Urinary bladder (tissue), 4 donors: ENCODE results near the gene LEFTY1. TPM values are rescaled to one million over a fixed set of nuclear protein-coding genes. Genes with fewer than 3 reads are reported as not detected.

Experiments
- DNase-seq: peaks from one replicate; pipeline ENCODE4 v3.0.0-alpha.2; 2015; ENCODE audit errors: extremely low spot score
- H3K27ac ChIP-seq: one replicate; pipeline ENCODE4 v1.5.1; 2013; ENCODE audit warnings: low read depth, mild to moderate bottlenecking, moderate library complexity
- H3K36me3 ChIP-seq: one replicate; pipeline ENCODE4 v1.6.1; 2013; ENCODE audit warnings: mild to moderate bottlenecking, moderate library complexity; ENCODE audit not compliant: insufficient read depth
- H3K4me1 ChIP-seq: one replicate; pipeline ENCODE4 v1.6.1; 2013; ENCODE audit warnings: mild to moderate bottlenecking, moderate library complexity; ENCODE audit not compliant: insufficient read depth
- H3K4me3 ChIP-seq: one replicate; pipeline ENCODE4 v1.5.1; 2013; ENCODE audit warnings: low read depth, low read length
- WGBS: extraction: QIAGEN DNeasy Blood & Tissue Kit; methylation state at CpG from one replicate; pipeline ENCODE4 v1.1.7; 2013; 5-methylcytosine and 5-hydroxymethylcytosine counted together
- polyA plus RNA-seq: library from polyadenylated mRNA; stranded (reverse); fragments of 200-250 nt; gene quantifications from one replicate; pipeline ENCODE4 v1.2.3, GENCODE V29; 2013
- total RNA-seq: library from RNA; depleted of rRNA; stranded (reverse); fragments of >200 nt; gene quantifications from one replicate; pipeline ENCODE4 v1.2.3, GENCODE V29; 2014
- donor health status: healthy with polysubstance abuse.
- donor health status: healthy.

Gene LEFTY1
- total and polyA plus RNA-seq, 2 donors: 0.35 to 0.79 TPM

GRCh38 chr1:225866061-225866837, 22.7 kb downstream of the LEFTY1 start:
- no peak for DNase-seq
- 72% methylated on average over 8 of the region's 8 CpGs for WGBS
- H3K27ac ChIP-seq: no peak overlapping the region
- H3K36me3 ChIP-seq: peaks cover 3% of the 10 kb centered on the region
- H3K4me3 ChIP-seq: no peak overlapping the region
- H3K4me1 ChIP-seq: no peaks in the 10 kb centered on the region

GRCh38 chr1:225865514-225865913, 23.4 kb downstream of the LEFTY1 start:
- H3K4me1 ChIP-seq: no peaks in the 10 kb centered on the region
- 89% methylated on average over 13 of the region's 13 CpGs for WGBS
- H3K27ac ChIP-seq: no peak overlapping the region
- H3K4me3 ChIP-seq: no peak overlapping the region
- no peak for DNase-seq
- H3K36me3 ChIP-seq: peaks cover 3% of the 10 kb centered on the region

GRCh38 chr1:225863167-225863566, 25.8 kb downstream of the LEFTY1 start:
- no peaks in the 10 kb centered on the region for H3K4me1 ChIP-seq
- DNase-seq: no peak
- no peak overlapping the region for H3K4me3 ChIP-seq
- peaks cover 3% of the 10 kb centered on the region for H3K36me3 ChIP-seq
- 57% methylated on average over 5 of the region's 5 CpGs for WGBS
- no peak overlapping the region for H3K27ac ChIP-seq

- no peak overlapping the region for H3K27ac ChIP-seq
- no peaks in the 10 kb centered on the region for H3K4me1 ChIP-seq
- WGBS: 94% methylated on average over 13 of the region's 13 CpGs
- H3K36me3 ChIP-seq: peaks cover 3% of the 10 kb centered on the region
- DNase-seq: no peak
- H3K4me3 ChIP-seq: no peak overlapping the region
These were observed 26.4 kb downstream of the LEFTY1 start for GRCh38 chr1:225862581-225862950.

- WGBS: 90% methylated on average over 13 of the region's 13 CpGs
- Histone ChIP-seq H3K36me3 (peaks cover 3% of the 10 kb centered on the region), H3K4me1 (no peaks in the 10 kb centered on the region), H3K27ac (no peak overlapping the region), H3K4me3 (no peak overlapping the region)
- DNase-seq: no peak
These were observed 26.9 kb downstream of the LEFTY1 start for GRCh38 chr1:225861834-225862580.

GRCh38 chr1:225860876-225861441, 28.0 kb downstream of the LEFTY1 start:
- WGBS: 95% methylated on average over 7 of the region's 7 CpGs
- H3K36me3 ChIP-seq: peaks cover 3% of the 10 kb centered on the region
- H3K4me1 ChIP-seq: no peaks in the 10 kb centered on the region
- H3K27ac ChIP-seq: no peak overlapping the region
- no peak for DNase-seq
- H3K4me3 ChIP-seq: no peak overlapping the region

- H3K4me3 ChIP-seq: no peak overlapping the region
- no peaks in the 10 kb centered on the region for H3K4me1 ChIP-seq
- H3K36me3 ChIP-seq: peaks cover 6% of the 10 kb centered on the region
- H3K27ac ChIP-seq: no peak overlapping the region
- no peak for DNase-seq
- WGBS: 94% methylated on average over 5 of the region's 5 CpGs
These were observed 28.8 kb downstream of the LEFTY1 start for GRCh38 chr1:225860107-225860506.

GRCh38 chr1:225859151-225859550, 29.8 kb downstream of the LEFTY1 start:
- H3K4me3 ChIP-seq: no peak overlapping the region
- peaks cover 6% of the 10 kb centered on the region for H3K36me3 ChIP-seq
- no peak overlapping the region for H3K27ac ChIP-seq

GRCh38 chr1:225857256-225857655, 31.7 kb downstream of the LEFTY1 start:
- Histone ChIP-seq H3K36me3 (peaks cover 6% of the 10 kb centered on the region), H3K4me3 (no peak overlapping the region), H3K27ac (no peak overlapping the region), H3K4me1 (no peaks in the 10 kb centered on the region)
- no peak for DNase-seq
- 51% methylated on average over 7 of the region's 7 CpGs for WGBS

More at GRCh38 chr1:225859151-225859550, 29.8 kb downstream of the LEFTY1 start:
- H3K4me1 ChIP-seq: no peaks in the 10 kb centered on the region
- DNase-seq: no peak
- 97% methylated on average over 5 of the region's 5 CpGs for WGBS

GRCh38 chr1:225855503-225856300, 33.2 kb downstream of the LEFTY1 start:
- WGBS: 81% methylated on average over 10 of the region's 10 CpGs
- H3K36me3 ChIP-seq: peaks cover 3% of the 10 kb centered on the region

GRCh38 chr1:225853441-225853840, 35.5 kb downstream of the LEFTY1 start:
- WGBS: 94% methylated on average over 12 of the region's 12 CpGs
- no peak for DNase-seq
- Histone ChIP-seq H3K4me1 (no peaks in the 10 kb centered on the region), H3K36me3 (peaks cover 3% of the 10 kb centered on the region), H3K27ac (no peak overlapping the region), H3K4me3 (no peak overlapping the region)

More at GRCh38 chr1:225855503-225856300, 33.2 kb downstream of the LEFTY1 start:
- no peaks in the 10 kb centered on the region for H3K4me1 ChIP-seq
- H3K4me3 ChIP-seq: no peak overlapping the region
- no peak for DNase-seq
- H3K27ac ChIP-seq: no peak overlapping the region

- H3K27ac ChIP-seq: no peak overlapping the region
- 93% methylated on average over 13 of the region's 13 CpGs for WGBS
- H3K4me3 ChIP-seq: no peak overlapping the region
- H3K4me1 ChIP-seq: no peaks in the 10 kb centered on the region
- DNase-seq: no peak
- H3K36me3 ChIP-seq: peaks cover 3% of the 10 kb centered on the region
These were observed 36.4 kb downstream of the LEFTY1 start for GRCh38 chr1:225852413-225853124.

GRCh38 chr1:225851805-225852204, 37.1 kb downstream of the LEFTY1 start:
- WGBS: 32% methylated on average over 4 of the region's 4 CpGs
- Histone ChIP-seq H3K27ac (no peak overlapping the region), H3K4me1 (no peaks in the 10 kb centered on the region), H3K4me3 (no peak overlapping the region), H3K36me3 (peaks cover 3% of the 10 kb centered on the region)
- DNase-seq: no peak
